ENCODE results near the gene DHRS2.

DHRS2 gene

DNA sequence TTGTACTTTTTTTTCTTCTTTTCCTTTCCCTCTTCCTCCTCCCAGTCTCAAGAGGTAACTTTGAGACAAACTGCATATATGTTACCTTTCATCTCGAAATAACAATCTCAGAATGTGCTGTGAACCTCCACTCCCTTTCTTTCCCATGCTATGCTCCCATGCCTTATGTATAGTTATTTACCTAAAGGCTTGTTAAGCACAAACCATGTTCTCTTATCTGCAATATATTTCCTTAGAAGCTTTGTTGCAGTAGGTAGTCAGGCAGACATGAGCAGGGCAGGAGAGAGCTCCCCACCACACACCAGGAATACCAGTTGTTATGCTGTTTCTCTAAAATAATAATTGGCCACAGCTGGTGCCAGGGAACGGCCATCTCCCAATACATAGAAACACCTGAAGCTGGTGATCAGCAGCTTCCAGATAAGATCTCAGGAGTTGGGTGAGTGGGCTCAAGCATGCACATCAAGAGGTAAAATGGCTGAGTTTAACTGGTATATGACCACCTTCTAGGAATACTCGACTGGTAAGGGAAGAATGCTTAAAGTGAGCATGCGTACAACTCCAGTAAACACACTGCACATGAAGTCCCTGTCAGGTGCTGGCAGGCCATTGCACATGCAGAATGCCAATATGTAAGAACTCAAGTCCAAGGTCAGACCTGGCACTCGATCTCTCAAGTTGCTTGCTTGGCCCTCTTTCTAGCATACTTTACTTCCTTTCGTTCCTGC, 14.8 kb upstream of the DHRS2 start:
- TF ChIP-seq, protein P1, sequence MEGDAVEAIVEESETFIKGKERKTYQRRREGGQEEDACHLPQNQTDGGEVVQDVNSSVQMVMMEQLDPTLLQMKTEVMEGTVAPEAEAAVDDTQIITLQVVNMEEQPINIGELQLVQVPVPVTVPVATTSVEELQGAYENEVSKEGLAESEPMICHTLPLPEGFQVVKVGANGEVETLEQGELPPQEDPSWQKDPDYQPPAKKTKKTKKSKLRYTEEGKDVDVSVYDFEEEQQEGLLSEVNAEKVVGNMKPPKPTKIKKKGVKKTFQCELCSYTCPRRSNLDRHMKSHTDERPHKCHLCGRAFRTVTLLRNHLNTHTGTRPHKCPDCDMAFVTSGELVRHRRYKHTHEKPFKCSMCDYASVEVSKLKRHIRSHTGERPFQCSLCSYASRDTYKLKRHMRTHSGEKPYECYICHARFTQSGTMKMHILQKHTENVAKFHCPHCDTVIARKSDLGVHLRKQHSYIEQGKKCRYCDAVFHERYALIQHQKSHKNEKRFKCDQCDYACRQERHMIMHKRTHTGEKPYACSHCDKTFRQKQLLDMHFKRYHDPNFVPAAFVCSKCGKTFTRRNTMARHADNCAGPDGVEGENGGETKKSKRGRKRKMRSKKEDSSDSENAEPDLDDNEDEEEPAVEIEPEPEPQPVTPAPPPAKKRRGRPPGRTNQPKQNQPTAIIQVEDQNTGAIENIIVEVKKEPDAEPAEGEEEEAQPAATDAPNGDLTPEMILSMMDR (IDR thresholded peaks at IDR 0.05; ENCODE audit: low read depth, low read length), result no peak
- no peak overlapping the region for H3K4me3 ChIP-seq (ENCODE audit: low read depth, low read length)

DNA sequence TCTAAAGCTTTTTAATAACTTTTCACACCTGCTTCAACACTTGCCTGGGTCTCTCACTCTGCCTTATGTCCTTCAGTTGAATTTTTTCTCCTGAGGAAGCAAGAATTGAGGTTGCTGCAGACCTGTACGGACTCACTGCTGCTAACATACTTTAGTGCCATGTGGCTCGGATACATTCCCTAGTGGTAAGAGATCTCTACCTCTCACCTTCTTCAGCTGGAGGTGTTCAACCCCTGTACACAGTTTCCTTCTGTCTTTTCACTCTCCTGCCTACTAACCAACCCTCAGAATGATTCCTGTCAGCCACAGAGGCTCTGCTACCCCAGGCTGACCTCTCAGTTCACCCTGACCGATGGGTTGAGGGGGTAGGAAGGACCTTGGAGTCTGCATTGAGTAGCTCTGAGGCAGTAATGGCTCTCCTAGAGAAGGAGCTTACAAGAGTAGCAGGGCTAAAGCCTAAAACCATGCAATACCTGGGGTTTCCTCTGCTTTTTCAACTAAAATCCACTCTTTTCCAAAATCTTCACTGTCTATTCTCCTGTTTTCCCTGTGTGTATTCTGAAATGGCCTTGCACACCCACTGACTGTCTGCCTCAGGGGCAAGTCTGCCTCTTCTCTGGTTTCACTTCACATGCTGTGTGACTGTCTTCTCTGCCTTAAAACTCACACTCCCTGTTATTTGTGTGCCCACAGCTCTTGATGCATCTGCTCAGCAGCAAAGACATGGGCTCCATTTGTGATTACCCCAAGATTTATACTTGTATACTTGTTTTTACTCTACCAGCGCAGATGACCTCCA, 14.0 kb upstream of the DHRS2 start:
- TF ChIP-seq, protein P1 (IDR thresholded peaks at IDR 0.05; ENCODE audit: low read depth, low read length), result no peak

DNA sequence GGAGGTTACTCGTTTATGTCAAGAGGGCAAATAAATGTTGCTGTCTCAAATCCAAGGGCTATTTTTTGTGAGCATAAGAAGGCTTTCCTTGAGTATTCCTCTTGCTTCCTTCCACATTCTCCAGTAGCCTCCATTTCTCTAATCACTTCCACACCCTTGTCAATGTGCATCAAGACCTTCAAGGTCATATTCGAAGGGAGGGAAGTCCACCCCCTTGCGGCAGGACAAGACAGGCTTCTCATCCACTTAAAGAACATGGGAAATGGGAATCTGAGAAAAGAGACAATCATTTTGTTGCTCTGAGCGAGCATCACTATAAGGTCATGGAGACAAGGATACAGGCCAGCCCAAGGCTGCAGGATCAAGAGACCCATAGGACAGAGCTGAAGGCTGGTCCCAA, 13.2 kb upstream of the DHRS2 start:
- H3K4me3 ChIP-seq (ENCODE audit: low read depth, low read length), result no peak overlapping the region
- TF ChIP-seq, protein P1 (IDR thresholded peaks at IDR 0.05; ENCODE audit: low read depth, low read length), result no peak

More for the DNA sequence above, 14.0 kb upstream of the DHRS2 start:
- H3K4me3 ChIP-seq (ENCODE audit: low read depth, low read length), result no peak overlapping the region

DNA sequence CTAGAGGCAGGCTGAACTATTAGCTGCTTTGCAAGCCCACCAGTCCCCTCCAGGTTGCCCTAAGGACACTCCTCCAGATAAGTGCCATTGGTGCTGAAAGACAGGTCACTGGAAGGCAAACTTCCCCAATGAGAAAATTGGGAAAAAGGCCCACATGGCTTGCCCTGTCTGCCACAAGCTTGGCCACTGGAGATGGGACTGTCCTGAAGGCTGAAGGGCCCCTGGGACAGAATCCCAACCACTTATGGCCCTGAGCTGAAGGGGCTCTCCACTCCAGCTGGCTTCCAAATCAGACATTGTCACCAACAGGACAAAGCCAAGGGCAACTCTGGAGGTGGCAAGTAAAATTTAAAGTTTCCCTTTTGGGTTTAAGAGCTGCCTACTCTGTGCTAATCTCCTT, 12.2 kb upstream of the DHRS2 start:
- H3K4me3 ChIP-seq (ENCODE audit: low read depth, low read length), result no peak overlapping the region

DNA sequence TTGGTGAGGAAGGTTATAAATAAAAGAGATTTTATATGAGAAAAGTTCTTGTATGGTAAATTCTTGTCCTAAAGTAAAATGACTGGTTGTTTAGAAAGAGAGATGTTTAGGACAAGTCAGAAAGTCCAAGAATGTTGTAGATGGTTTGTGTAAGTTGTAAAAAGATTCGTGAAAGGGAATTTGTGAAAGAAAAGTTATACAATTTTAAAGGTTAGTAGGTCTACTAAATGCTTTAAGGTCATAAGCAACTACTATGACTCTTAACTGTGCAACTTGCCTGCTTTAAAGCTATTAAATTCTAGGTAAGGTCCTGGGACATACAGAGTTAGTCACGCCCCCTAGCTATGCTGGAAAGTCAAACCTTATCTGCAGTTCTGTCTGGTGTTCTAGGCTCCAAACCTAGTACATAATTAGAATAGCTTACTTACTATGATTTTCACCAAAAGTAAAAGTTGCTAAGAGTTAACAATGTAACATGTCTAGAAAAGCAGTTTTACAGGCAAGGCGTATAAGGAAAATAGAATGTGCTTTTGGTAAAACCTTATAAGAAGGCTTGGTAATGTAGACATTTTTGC, 11.2 kb upstream of the DHRS2 start:
- H3K4me3 ChIP-seq (ENCODE audit: low read depth, low read length), result no peak overlapping the region
- TF ChIP-seq, protein P1 (IDR thresholded peaks at IDR 0.05; ENCODE audit: low read depth, low read length), result no peak

More for the DNA sequence above, 12.2 kb upstream of the DHRS2 start:
- TF ChIP-seq, protein P1 (IDR thresholded peaks at IDR 0.05; ENCODE audit: low read depth, low read length), result no peak

DNA sequence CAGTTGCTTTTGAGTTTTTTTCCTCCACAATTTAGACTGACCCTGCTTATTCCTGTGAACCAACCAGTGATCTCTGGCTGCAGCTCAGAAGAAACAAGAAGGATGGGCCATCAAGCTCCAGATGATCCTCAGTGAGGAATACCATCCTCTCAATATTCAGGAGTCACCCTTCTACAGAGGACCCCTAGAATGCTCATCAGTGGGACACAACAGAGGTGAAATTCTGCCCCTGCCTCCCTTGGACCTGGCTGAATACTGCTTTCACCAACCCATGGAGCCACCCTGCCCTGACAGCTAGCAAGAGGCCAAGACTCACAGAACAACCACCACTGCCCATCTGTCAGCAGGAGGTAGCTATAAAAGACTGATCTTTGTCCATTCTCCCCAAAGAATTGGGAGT, 9.2 kb upstream of the DHRS2 start:
- TF ChIP-seq, protein P1 (IDR thresholded peaks at IDR 0.05; ENCODE audit: low read depth, low read length), result no peak
- no peak overlapping the region for H3K4me3 ChIP-seq (ENCODE audit: low read depth, low read length)

DNA sequence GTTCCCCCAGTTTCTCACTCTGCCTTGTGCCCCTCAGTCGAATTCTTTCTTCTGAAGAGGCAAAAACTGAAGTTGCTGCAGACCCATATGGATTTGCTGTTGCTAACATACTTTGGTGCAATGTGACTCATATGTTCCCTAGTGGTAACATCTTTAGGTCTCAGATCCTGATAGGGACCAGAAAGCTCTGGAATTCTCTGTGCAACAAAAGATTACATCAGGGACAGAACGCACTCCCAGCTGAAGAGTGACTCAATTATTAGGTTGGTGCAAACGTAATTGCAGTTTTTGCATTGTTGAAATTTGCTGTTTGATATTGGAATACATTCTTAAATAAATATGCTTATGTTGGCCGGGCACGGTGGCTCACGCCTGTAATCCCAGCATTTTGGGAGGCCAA, 8.2 kb upstream of the DHRS2 start:
- H3K4me3 ChIP-seq (ENCODE audit: low read depth, low read length), result no peak overlapping the region
- TF ChIP-seq, protein P1 (IDR thresholded peaks at IDR 0.05; ENCODE audit: low read depth, low read length), result no peak

All from WI38 (cell line).